H1 (cell line): ENCODE measurements around the gene NDUFA8. TPM values are rescaled to one million over a fixed set of nuclear protein-coding genes. Genes with fewer than 3 reads are reported as not detected.

Source experiments
- CTCF ChIA-PET: fragments of 300-600 bp; sonication (Branson Sonifier 250); formaldehyde crosslinking; loops from one replicate; lab custom pipeline; 2021; ENCODE audit not compliant: partially characterized antibody; lab: Charles Lee
- POLR2A ChIA-PET: fragments of 300-600 bp; sonication (Branson Sonifier 250); formaldehyde crosslinking; loops from one replicate; lab custom pipeline; 2021; ENCODE audit warnings: inconsistent platforms; ENCODE audit not compliant: partially characterized antibody; lab: Charles Lee
- DNase-seq, 2 experiments: peaks; one replicate each; pipeline versions ENCODE4 v3.0.0 to v3.0.0-alpha.2; 2010 to 2022; ENCODE audit warnings: low spot score in 2 of 2, low read depth in 1 of 2, mixed read lengths in 1 of 2
- FAIRE-seq: peaks from 2 replicates; lab custom pipeline; 2011; peaks lifted over from hg19 to GRCh38; lab: Jason Lieb, UNC
- H2AFZ ChIP-seq: 2 replicates; pipeline ENCODE4 v1.8.1; 2012; ENCODE audit warnings: low read length, inconsistent platforms
- H2AK5ac ChIP-seq: 2 replicates; pipeline ENCODE4 v1.6.1; 2013; ENCODE audit warnings: low read depth, low read length
- H2BK120ac ChIP-seq: replicated peaks from 2 replicates; pipeline ENCODE3; 2013; ENCODE audit warnings: low read depth, low read length, inconsistent platforms
- H2BK12ac ChIP-seq: 2 replicates; pipeline ENCODE4 v1.6.1; 2013; ENCODE audit warnings: low read depth, low read length
- H2BK15ac ChIP-seq: 2 replicates; pipeline ENCODE4 v1.6.1; 2013; ENCODE audit warnings: low read length
- H2BK20ac ChIP-seq: 2 replicates; pipeline ENCODE4 v1.6.1; 2013; ENCODE audit warnings: low read length
- H2BK5ac ChIP-seq: 2 replicates; pipeline ENCODE4 v1.6.1; 2013; ENCODE audit warnings: low read depth, low read length
- H3K14ac ChIP-seq: 2 replicates; pipeline ENCODE4 v1.6.1; 2013; ENCODE audit warnings: inconsistent platforms; ENCODE audit not compliant: insufficient read length
- H3K18ac ChIP-seq: 2 replicates; pipeline ENCODE4 v1.6.1; 2013; ENCODE audit warnings: low read length; ENCODE audit errors: extremely low read depth
- H3K23ac ChIP-seq: 2 replicates; pipeline ENCODE4 v1.6.1; 2013; ENCODE audit warnings: inconsistent platforms; ENCODE audit not compliant: insufficient read length
- H3K23me2 ChIP-seq: 2 replicates; pipeline ENCODE4 v1.6.1; 2013; ENCODE audit warnings: low read depth, low read length
- H3K27ac ChIP-seq: 2 replicates; pipeline ENCODE4 v1.6.1; 2011; ENCODE audit warnings: low read depth, low read length, inconsistent platforms
- H3K27me3 ChIP-seq, 4 experiments: replicated peaks in 1 of 4; 1 replicate in 1 of 4; 2 replicates in 3 of 4; pipeline versions ENCODE4 v1.6.1 to v1.8.1; 2011 to 2013; ENCODE audit warnings: low read length in 3 of 4, mild to moderate bottlenecking in 3 of 4, inconsistent platforms in 2 of 4, mixed read lengths in 2 of 4, moderate library complexity in 1 of 4; ENCODE audit not compliant: control insufficient read depth in 3 of 4, insufficient read depth in 3 of 4; ENCODE audit errors: extremely low read depth in 1 of 4
- H3K36me3 ChIP-seq, 4 experiments: 2 replicates each; pipeline versions ENCODE4 v1.6.1 to v1.8.1; 2011 to 2013; ENCODE audit warnings: mild to moderate bottlenecking in 4 of 4, low read length in 3 of 4, moderate library complexity in 2 of 4, control low read depth in 1 of 4, inconsistent platforms in 1 of 4; ENCODE audit not compliant: insufficient read depth in 4 of 4, control insufficient read depth in 2 of 4
- H3K4ac ChIP-seq: replicated peaks from 2 replicates; pipeline ENCODE3; 2013; ENCODE audit warnings: low read length, low read depth, mixed read lengths, inconsistent platforms; ENCODE audit not compliant: insufficient read length
- H3K4me1 ChIP-seq, 4 experiments: replicated peaks in 1 of 4; 1 replicate in 1 of 4; 2 replicates in 3 of 4; pipeline versions ENCODE4 v1.6.1 to v1.8.1; 2011 to 2013; ENCODE audit warnings: low read length in 3 of 4, inconsistent platforms in 2 of 4, mixed read lengths in 1 of 4; ENCODE audit not compliant: insufficient read depth in 4 of 4, control insufficient read depth in 3 of 4
- H3K4me2 ChIP-seq, 2 experiments: 2 replicates each; pipeline versions ENCODE4 v1.6.1 to v1.8.1; 2011 to 2013; ENCODE audit warnings: low read depth in 2 of 2, low read length in 2 of 2, control low read depth in 1 of 2, inconsistent platforms in 1 of 2, mild to moderate bottlenecking in 1 of 2; ENCODE audit not compliant: insufficient read depth in 1 of 2
- H3K4me3 ChIP-seq, 4 experiments: fragments of 200-600, 300-600 bp in 1 of 4; sonication (generic), shearing (Covaris generic), sonication (Bioruptor Twin) in 1 of 4; 2 replicates each; pipeline versions ENCODE4 v1.5.1 to v1.8.1; 2011 to 2016; ENCODE audit warnings: low read length in 4 of 4, low read depth in 3 of 4, control low read depth in 2 of 4, inconsistent platforms in 2 of 4, mild to moderate bottlenecking in 2 of 4, mixed read lengths in 1 of 4, moderate library complexity in 1 of 4; ENCODE audit not compliant: insufficient read depth in 2 of 4; ENCODE audit errors: extremely low read depth in 1 of 4
- H3K56ac ChIP-seq: replicated peaks from 2 replicates; pipeline ENCODE3; 2013; ENCODE audit warnings: low read depth, mild to moderate bottlenecking, mixed read lengths, low read length, inconsistent platforms; ENCODE audit not compliant: insufficient read length
- H3K79me1 ChIP-seq: 2 replicates; pipeline ENCODE4 v1.6.1; 2013; ENCODE audit warnings: low read depth, low read length, control low read depth
- H3K79me2 ChIP-seq, 2 experiments: 2 replicates each; pipeline versions ENCODE4 v1.6.1 to v1.8.1; 2012 to 2013; ENCODE audit warnings: low read length in 2 of 2, mild to moderate bottlenecking in 2 of 2, inconsistent platforms in 1 of 2; ENCODE audit not compliant: insufficient read depth in 2 of 2, control insufficient read depth in 1 of 2
- H3K9ac ChIP-seq, 4 experiments: replicated peaks in 1 of 4; 1 replicate in 1 of 4; 2 replicates in 3 of 4; pipeline versions ENCODE4 v1.6.1 to v1.8.1; 2011 to 2013; ENCODE audit warnings: low read depth in 3 of 4, low read length in 3 of 4, control low read depth in 2 of 4, mild to moderate bottlenecking in 2 of 4, moderate library complexity in 2 of 4, inconsistent platforms in 1 of 4; ENCODE audit errors: extremely low read depth in 1 of 4
- H3K9me3 ChIP-seq, 2 experiments: 2 replicates each; pipeline versions ENCODE4 v1.6.1 to v1.8.1; 2012 to 2013; ENCODE audit warnings: mild to moderate bottlenecking in 2 of 2, moderate library complexity in 2 of 2, control low read depth in 1 of 2, inconsistent platforms in 1 of 2, low read depth in 1 of 2, low read length in 1 of 2, mixed read lengths in 1 of 2; ENCODE audit not compliant: insufficient read depth in 2 of 2
- H4K20me1 ChIP-seq, 2 experiments: replicated peaks in 1 of 2; 2 replicates each; pipeline versions ENCODE3 to v1.8.1; 2011 to 2013; ENCODE audit warnings: inconsistent platforms in 2 of 2, low read length in 2 of 2, mild to moderate bottlenecking in 1 of 2; ENCODE audit not compliant: insufficient read depth in 2 of 2, control insufficient read depth in 1 of 2
- H4K5ac ChIP-seq: 2 replicates; pipeline ENCODE4 v1.6.1; 2013; ENCODE audit warnings: low read length, low read depth, mixed read lengths, inconsistent platforms; ENCODE audit not compliant: insufficient read length
- H4K8ac ChIP-seq: 2 replicates; pipeline ENCODE4 v1.8.0; 2013; ENCODE audit warnings: mild to moderate bottlenecking, moderate library complexity, low read length, inconsistent platforms; ENCODE audit not compliant: insufficient read depth; ENCODE audit errors: extremely low read depth
- H4K91ac ChIP-seq: replicated peaks from 2 replicates; pipeline ENCODE3; 2013; ENCODE audit warnings: low read length, mixed read lengths, inconsistent platforms; ENCODE audit not compliant: insufficient read length
- USF2 ChIP-seq: IDR thresholded peaks from 2 replicates; pipeline ENCODE4 v1.6.1; 2011; ENCODE audit warnings: low read length, improper control_type of control experiment
- WGBS, 2 experiments: shearing (Covaris generic) in 1 of 2; methylation state at CpG; one replicate each; pipeline versions ENCODE4 v1.1.6 to v1.1.7; 2013 to 2015; ENCODE audit warnings: low lambda C conversion rate in 2 of 2, mixed read lengths in 2 of 2, inconsistent platforms in 1 of 2, low coverage in 1 of 2, missing lambda C conversion rate in 1 of 2; ENCODE audit not compliant: insufficient replicate concordance in 2 of 2, insufficient coverage in 1 of 2, insufficient read length in 1 of 2; ENCODE audit errors: extremely low coverage in 1 of 2, missing lambda C conversion rate in 1 of 2; 5-methylcytosine and 5-hydroxymethylcytosine counted together
- polyA plus RNA-seq, 7 experiments: library from polyadenylated mRNA; depleted of rRNA in 3 of 7; stranded (reverse) in 5 of 7; unstranded in 2 of 7; fragments of >200 nt in 5 of 7; fragments of 200-250 nt in 2 of 7; gene quantifications; 1 replicate in 5 of 7; 2 replicates in 1 of 7; 4 replicates in 1 of 7; pipeline versions ENCODE4 v1.2.1 to v1.2.3, GENCODE V29; 2011 to 2013; ENCODE audit warnings: missing spikeins in 2 of 7, mixed read lengths in 2 of 7
- total RNA-seq: library from RNA; stranded (reverse); fragmentation: NEBNext Ultra II Directional; extraction: Animal tissue kit (Norgen Biotek cat#: 25700); gene quantifications from 2 replicates; pipeline ENCODE4 v1.2.1, GENCODE V29; 2021

The NDUFA8 gene
- total and polyA plus RNA-seq, 2 of the 8 experiments (the other 6 are each of a cell fraction or from before 2014, with no cell fraction given): 61.0 to 73.8 TPM

- no peak overlapping the region for H3K23ac ChIP-seq
- no peaks in the 10 kb centered on the region for H3K9me3 ChIP-seq
- H2BK120ac ChIP-seq: no peak overlapping the region
- no peak overlapping the region for H2AK5ac ChIP-seq
- no peak overlapping the region for H2BK15ac ChIP-seq
- H3K4me2 ChIP-seq: no peak overlapping the region
- H3K23me2 ChIP-seq: 0 out of 2 replicates have a peak, but pooled peaks cover 2% of the 10 kb centered on the region
- no peak overlapping the region for H4K91ac ChIP-seq
- no peak overlapping the region for H3K4me3 ChIP-seq
- no peak for TF ChIP-seq USF2
- no peaks in the 10 kb centered on the region for H3K36me3 ChIP-seq
- H2BK20ac ChIP-seq: 0 out of 2 replicates have a peak overlapping the region, but pooled peaks have one; percentile 87
- H2BK12ac ChIP-seq: peak overlapping the region; percentile 82; the same call in 1 of the 2 replicates
- H2AFZ ChIP-seq: no peak overlapping the region
- DNase-seq: no peak
- no peak overlapping the region for H3K18ac ChIP-seq
- H2BK5ac ChIP-seq: no peak overlapping the region
- CTCF ChIA-PET: interaction anchor here (0.6 to 9.9 kb wide), 11 partner anchors 9 to 676 kb away, joined by 3 to 152 read pairs (median 8); partner anchors contain the start of genes MORN5 and NDUFA8
- no peak overlapping the region for H3K4ac ChIP-seq
- H3K27ac ChIP-seq: no peak overlapping the region
- H3K14ac ChIP-seq: no peak overlapping the region
- H3K79me2 ChIP-seq: no peaks in the 10 kb centered on the region
- H3K79me1 ChIP-seq: no peaks in the 10 kb centered on the region
- H4K8ac ChIP-seq: no peak overlapping the region
- peaks cover 16 to 21% (median 18%) of the 10 kb centered on the region in 4 experiments for H3K4me1 ChIP-seq
- H3K56ac ChIP-seq: no peak overlapping the region
- no peak overlapping the region for H3K9ac ChIP-seq
- WGBS, 2 experiments: 83% methylated on average over 17 of the region's 17 CpGs; no CpG with 5 or more reads in 1 of the 2 experiments
- peaks cover 0 to 5% (median 3%) of the 10 kb centered on the region in 4 experiments; a peak in 3 of 7 replicates for H3K27me3 ChIP-seq
- H4K20me1 ChIP-seq: peaks cover 0 to 1% of the 10 kb centered on the region in 2 experiments
- H4K5ac ChIP-seq: no peak overlapping the region
- POLR2A ChIA-PET: no interaction called here
- no peak for FAIRE-seq
These were observed 25.5 kb downstream of the NDUFA8 start for GRCh38 chr9:122133984-122134535.
